ENCODE results near the gene HCN2.

GRCh38 chr19:640606-641189 is 51.0 kb downstream of the HCN2 start:
- TF ChIP-seq CTCF (IDR thresholded peaks at IDR 0.05) (no peak), POLR2AphosphoS5 (IDR thresholded peaks at IDR 0.05) (no peak), POLR2A (IDR thresholded peaks at IDR 0.05) (no peak), EP300 (IDR thresholded peaks at IDR 0.05) (no peak)

All from upper lobe of left lung (tissue), 4 donors.